GM18517 (cell line): ENCODE results near the gene GRM1.

ENCODE experiments used
- ATAC-seq: cut with Tn5 transposase; IDR thresholded peaks from one replicate; pipeline ENCODE4 v1.9.1; 2021; ENCODE audit warnings: mild to moderate bottlenecking, moderate library complexity; ENCODE audit not compliant: unreplicated experiment

The GRM1 gene

DNA sequence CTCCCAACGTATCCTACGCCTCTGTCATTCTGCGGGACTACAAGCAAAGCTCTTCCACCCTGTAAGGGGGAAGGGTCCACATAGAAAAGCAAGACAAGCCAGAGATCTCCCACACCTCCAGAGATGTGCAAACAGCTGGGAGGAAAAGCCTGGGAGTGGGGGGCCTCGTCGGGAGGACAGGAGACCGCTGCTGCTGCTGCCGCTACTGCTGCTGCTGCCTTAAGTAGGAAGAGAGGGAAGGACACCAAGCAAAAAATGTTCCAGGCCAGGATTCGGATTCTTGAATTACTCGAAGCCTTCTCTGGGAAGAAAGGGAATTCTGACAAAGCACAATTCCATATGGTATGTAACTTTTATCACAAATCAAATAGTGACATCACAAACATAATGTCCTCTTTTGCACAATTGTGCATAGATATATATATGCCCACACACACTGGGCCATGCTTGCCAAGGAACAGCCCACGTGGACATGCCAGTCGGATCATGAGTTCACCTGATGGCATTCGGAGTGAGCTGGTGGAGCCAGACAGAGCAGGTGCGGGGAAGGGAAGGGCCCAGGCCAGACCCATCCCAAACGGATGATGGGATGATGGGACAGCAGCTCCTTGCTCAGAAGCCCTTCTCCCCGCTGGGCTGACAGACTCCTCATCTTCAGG lies 406.0 kb downstream of the GRM1 start:
- no peak for ATAC-seq

DNA sequence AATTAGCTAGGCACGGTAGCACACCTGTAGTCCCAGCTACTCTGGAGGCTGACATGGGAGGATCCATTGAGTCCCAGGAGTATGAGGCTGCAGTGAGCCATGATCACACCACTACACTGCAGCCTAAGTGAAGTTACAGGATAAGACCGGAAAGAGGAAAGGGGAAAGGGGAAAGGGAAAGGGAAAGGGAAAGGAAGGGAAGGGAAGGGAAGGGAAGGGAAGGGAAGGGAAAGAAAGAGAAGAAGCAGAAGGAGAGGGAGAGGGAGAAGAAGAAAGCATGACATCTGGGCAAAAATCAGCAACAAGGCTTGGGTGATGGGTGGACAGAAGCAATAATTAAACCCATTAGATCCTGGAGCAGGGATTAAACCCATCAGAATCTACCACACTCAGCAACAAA lies 413.0 kb downstream of the GRM1 start:
- no peak for ATAC-seq

DNA sequence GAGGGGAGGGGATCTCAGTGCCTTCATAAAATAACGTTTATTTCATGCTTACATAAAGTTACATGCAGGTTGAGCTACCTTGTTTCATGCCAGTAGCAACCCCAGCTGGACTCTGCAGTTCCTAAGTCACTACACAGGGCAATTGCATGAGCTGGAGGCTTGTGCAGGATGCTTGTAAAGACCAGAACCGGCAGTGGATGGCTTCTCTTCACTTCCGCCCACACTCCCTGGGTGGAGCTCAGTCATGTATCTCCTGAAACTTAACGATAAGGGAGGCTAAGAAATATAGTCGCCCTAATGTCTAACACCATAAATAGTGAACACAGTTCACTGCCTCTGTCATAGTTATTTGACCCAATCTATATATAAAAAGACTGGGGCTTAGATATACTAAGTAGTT lies 415.3 kb downstream of the GRM1 start:
- no peak for ATAC-seq

DNA sequence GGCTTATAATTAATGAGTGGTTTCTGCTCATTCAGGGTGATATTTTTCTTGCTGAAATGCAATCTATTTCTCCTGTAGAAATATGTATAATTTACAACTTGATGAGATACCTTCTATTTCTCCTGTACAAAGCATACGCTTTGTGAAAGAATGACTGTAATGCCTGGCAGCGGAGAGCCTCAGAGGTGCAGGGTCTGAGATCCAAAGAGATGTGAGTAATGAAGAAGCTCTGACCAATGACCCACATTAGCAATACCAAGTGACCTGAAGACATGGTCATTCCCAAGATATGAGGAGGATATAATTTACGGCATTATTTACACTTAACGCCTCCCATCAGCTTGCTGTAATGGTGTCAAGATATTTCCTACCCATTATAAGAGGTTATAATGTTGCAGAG lies 416.4 kb downstream of the GRM1 start:
- no peak for ATAC-seq

DNA sequence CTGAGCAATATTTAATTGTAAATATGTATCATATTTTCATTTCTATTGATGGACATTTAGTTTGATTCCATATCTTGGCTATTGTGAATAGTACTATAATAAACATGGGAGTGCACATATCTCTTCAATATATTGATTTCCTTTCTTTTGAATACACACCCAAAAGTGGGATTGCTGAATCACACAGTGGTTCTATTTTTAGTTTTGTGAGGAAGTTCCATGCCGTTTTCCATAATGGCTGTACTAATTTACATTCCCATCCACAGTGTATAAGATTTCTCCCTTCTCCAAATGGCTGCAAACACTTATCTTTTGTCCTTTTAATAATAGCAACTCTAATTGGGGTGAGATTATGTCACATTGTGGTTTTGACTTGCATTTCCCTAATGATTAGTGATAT lies 428.0 kb downstream of the GRM1 start:
- ATAC-seq: no peak

DNA sequence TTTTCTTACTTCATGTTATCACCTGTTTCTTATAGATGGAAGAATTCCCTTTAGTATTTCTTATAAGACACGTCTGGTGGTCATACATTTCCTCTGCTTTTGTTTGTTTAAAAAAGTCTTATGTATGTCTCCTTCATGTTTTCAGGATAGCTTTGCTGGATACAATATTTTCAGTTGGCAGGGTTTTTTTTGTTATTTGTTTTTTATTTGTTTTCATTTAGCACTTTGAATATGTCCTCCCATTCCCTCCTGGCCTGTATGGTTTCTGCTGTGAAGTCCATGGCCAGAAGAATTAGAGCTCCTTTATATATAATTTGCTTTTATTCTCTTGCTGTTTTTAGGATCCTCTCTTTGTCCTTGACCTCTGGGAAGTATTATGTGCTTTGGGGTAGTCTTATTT lies 432.1 kb downstream of the GRM1 start:
- ATAC-seq: no peak

DNA sequence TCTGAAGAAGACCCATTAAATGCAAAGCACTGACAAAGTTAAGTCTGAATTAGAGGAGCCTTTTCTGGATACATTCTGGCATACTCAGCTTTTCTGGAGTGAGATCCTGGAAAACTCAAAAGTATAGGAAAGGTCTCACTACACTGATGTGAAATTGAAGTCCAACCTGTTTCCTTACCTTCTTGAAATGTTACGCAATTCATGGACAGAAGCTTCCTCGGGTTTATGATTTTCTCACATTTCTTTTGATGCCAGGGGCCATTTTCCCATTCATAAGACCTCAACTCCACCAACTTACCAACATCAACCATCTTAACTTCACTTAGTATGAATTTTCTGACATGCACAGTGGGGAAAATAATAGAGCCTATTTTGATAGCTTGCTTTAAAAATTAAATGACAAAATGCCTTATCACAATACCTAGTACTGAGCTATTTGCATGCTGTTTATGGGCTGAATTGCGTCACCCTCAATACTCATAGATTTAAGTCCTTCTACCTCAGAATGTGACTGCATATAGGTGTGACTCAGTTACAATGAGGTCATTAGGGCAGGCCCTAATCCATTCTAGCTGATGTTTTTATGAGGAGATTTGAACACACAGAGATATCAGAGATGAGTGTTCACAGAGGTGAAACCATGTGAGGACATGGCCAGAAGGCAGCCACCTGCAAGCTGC lies 441.4 kb downstream of the GRM1 start:
- ATAC-seq: no peak

DNA sequence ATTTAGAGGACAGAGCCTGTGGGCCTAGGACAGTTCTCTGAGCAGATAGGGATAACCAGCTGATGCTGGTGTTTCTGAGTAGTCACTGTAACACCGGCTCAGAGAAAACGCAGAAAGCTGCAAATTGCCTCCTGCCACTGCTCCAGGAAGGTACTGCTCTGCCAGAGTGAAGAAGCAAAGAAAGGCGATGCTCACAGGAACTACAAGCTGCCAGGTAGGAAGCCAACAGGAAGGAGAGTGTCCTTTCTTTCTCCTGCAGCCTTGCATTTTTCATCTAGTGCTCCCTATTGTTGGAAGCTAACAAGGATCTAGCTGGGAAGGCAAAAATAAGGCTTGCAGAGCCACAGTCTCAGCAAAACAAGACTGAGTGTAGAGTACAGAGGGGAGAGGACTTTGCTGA lies 444.1 kb downstream of the GRM1 start:
- no peak for ATAC-seq

DNA sequence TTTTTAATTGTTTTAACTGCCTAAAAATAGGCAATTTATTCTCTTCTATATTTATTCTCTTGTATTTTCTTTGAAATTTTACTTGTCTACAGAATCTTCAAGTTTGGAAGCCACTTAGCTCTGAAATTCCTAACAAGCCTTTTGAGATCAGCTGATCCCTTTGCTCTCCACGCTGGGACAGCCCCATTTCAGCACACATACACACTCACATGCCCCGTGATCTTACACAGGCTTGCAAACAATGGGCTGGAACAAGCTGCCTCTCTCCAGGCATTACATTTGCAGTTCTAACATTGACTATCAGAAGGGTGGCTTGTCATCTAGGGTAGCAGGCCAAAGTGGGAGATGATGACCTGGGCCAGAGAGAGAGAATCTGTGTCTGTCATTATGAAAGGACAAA lies 452.7 kb downstream of the GRM1 start:
- ATAC-seq: no peak

DNA sequence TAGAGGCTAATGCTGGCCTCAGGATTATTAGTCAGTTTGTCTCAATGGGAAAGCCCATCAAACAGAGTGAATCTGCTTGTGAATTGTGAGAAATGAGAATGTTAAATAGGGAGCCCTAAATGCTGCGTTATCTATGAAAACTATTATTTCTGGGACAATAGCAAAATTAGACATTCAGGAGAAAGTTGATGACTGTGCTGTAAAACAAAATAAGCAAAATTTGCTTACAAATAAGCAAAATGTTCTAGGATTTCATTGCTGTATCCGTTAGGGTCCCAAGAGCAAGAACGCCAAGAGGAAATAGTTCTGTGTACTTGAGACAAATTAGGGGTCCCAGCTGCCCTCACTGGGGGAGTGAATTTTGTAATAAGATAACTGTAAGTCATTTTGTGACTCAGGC lies 455.5 kb downstream of the GRM1 start:
- no peak for ATAC-seq
